Measurements from ENCODE around the gene CRYBB1.

Gene CRYBB1

DNA sequence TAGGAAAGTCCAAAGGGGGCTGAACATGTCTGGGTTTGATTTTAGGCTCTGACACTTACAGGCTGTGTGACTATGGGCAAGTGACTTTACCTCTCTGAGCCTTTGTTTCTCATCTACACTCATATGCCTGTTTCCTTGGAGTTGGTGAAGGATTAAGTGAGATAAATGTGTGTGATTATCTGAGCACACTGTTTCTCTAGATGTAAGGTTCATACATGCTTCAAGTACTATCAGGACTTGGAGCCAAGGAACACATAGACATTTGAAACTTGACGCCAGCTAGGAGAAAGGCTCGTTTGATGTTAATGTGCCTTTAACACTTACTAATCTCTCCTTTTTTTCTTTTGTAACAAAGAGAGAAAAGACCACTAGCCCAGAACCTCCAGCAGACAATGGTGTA, 9.7 kb downstream of the CRYBB1 start:
- no peak for TF ChIP-seq EZH2 (IDR thresholded peaks at IDR 0.05)
- no peak for TF ChIP-seq FOXP2 (optimal IDR thresholded peaks at IDR 0.05; ENCODE audit: control extremely low read depth, extremely low read length, insufficient read depth)
- no peak for TF ChIP-seq POLR2AphosphoS5 (IDR thresholded peaks at IDR 0.05; ENCODE audit: borderline replicate concordance, low read depth, low read length)
- H3K9me3 ChIP-seq (ENCODE audit: low read depth, low read length): no peaks in the 10 kb centered on the region

DNA sequence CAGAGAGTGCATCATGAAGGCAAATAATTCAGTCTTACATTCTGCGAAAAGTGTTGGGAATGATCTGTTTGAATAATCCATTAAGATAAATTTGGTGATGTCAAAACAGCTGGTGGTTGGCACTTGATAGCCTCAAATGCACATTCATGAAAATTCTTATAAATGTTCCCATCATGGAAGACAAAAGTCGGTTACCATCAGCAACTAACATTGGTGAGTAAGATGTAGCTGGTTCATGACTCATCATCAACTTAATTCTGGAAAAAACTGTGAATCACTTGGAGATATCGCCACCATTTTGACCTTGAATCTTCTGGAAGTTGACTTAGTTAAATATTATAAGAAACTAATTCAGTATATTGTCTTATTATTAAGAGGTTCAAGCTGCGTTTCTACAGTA, 11.2 kb downstream of the CRYBB1 start:
- H3K4me3 ChIP-seq: no peak overlapping the region
- TF ChIP-seq FOXP2 (optimal IDR thresholded peaks at IDR 0.05; ENCODE audit: control extremely low read depth, extremely low read length, insufficient read depth) (no peak), POLR2AphosphoS5 (IDR thresholded peaks at IDR 0.05; ENCODE audit: borderline replicate concordance, low read depth, low read length) (no peak), EZH2 (IDR thresholded peaks at IDR 0.05) (no peak)
- H3K36me3 ChIP-seq (ENCODE audit: insufficient read depth, low read length): no peaks in the 10 kb centered on the region
- H3K27ac ChIP-seq: no peak overlapping the region
- no peak overlapping the region for H3K9ac ChIP-seq (ENCODE audit: insufficient read length)
- H3K9me3 ChIP-seq (ENCODE audit: low read depth, low read length): no peaks in the 10 kb centered on the region
- DNase-seq (ENCODE audit: low read depth, low spot score): no peak

More for the DNA sequence above, 9.7 kb downstream of the CRYBB1 start:
- H3K27ac ChIP-seq: no peak overlapping the region
- H3K36me3 ChIP-seq (ENCODE audit: insufficient read depth, low read length): no peaks in the 10 kb centered on the region
- H3K4me3 ChIP-seq: no peak overlapping the region
- H3K9ac ChIP-seq (ENCODE audit: insufficient read length): no peak overlapping the region
- no peak for DNase-seq (ENCODE audit: low read depth, low spot score)

DNA sequence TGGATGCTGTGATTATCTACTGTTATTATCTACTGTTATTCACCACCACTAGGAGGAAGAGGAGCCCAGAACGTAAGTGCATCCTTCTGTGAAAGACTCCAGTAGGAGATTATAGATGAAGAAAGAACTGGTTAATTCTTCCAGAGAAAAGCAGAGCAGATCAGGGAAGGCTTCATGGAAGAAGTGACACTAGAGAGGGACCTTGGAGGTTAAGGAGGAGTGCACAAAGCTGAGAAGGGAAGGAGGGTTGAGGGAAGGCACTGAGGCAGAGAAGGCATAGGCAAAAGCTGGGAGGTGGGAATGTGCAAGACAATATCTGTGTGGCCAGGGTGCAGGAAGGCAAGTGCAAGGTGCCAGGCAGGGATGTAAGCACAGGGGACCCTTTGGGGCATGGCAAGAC, 13.5 kb downstream of the CRYBB1 start:
- Histone ChIP-seq H3K27ac (no peak overlapping the region), H3K4me3 (no peak overlapping the region), H3K9ac (ENCODE audit: insufficient read length) (no peak overlapping the region), H3K36me3 (ENCODE audit: insufficient read depth, low read length) (no peaks in the 10 kb centered on the region), H3K9me3 (ENCODE audit: low read depth, low read length) (no peaks in the 10 kb centered on the region)
- no peak for TF ChIP-seq FOXP2 (optimal IDR thresholded peaks at IDR 0.05; ENCODE audit: control extremely low read depth, extremely low read length, insufficient read depth)
- no peak for TF ChIP-seq POLR2AphosphoS5 (IDR thresholded peaks at IDR 0.05; ENCODE audit: borderline replicate concordance, low read depth, low read length)
- DNase-seq (ENCODE audit: low read depth, low spot score): no peak

DNA sequence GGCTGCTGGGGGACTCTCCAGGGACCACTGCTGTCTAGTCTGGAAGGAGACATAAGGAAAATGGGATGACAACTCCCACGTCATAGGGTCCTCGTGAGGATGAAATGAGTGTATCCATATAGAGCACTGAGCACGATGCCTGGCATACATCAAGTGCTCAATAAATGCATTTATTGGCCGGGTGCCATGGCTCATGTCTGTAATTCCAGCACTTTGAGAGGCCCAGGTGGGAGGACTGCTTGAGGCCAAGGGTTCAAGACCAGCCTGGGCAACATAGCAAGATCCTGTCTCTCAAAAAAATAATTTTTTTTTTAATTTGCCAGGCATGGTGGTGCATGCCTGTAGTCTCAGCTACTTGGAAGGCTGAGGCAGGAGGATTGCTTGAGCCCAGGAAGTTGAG, 15.7 kb downstream of the CRYBB1 start:
- Histone ChIP-seq H3K9ac (ENCODE audit: insufficient read length) (no peak overlapping the region), H3K36me3 (ENCODE audit: insufficient read depth, low read length) (no peaks in the 10 kb centered on the region), H3K4me3 (no peak overlapping the region), H3K27ac (no peak overlapping the region), H3K9me3 (ENCODE audit: low read depth, low read length) (no peaks in the 10 kb centered on the region)
- DNase-seq (ENCODE audit: low read depth, low spot score): no peak
- TF ChIP-seq FOXP2 (optimal IDR thresholded peaks at IDR 0.05; ENCODE audit: control extremely low read depth, extremely low read length, insufficient read depth) (no peak), POLR2AphosphoS5 (IDR thresholded peaks at IDR 0.05; ENCODE audit: borderline replicate concordance, low read depth, low read length) (no peak), EZH2 (IDR thresholded peaks at IDR 0.05) (no peak)

DNA sequence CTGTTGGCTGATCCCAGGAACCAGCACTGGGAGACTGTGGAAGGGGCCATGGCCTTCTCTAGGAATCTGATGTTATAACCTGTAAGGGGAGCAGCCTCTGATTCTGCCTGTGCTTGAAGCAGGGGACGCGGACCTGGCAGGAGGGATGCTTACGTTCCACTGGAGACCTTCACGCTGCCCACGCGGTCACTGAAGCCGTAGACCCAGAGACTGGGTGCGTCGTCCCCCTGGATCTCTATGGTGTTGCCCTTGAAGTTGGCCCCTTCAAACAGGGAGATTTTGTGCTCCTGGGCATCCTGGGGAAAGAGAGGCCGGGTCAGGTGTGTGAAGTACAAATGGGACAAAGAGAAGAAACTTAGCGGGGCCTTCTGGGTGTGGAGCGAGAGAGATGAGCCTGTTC, 16.1 kb downstream of the CRYBB1 start:
- H3K27ac ChIP-seq: no peak overlapping the region
- no peak overlapping the region for H3K9ac ChIP-seq (ENCODE audit: insufficient read length)
- H3K36me3 ChIP-seq (ENCODE audit: insufficient read depth, low read length): no peaks in the 10 kb centered on the region
- no peaks in the 10 kb centered on the region for H3K9me3 ChIP-seq (ENCODE audit: low read depth, low read length)
- no peak for DNase-seq (ENCODE audit: low read depth, low spot score)
- no peak overlapping the region for H3K4me3 ChIP-seq
- TF ChIP-seq FOXP2 (optimal IDR thresholded peaks at IDR 0.05; ENCODE audit: control extremely low read depth, extremely low read length, insufficient read depth): no peak
- no peak for TF ChIP-seq POLR2AphosphoS5 (IDR thresholded peaks at IDR 0.05; ENCODE audit: borderline replicate concordance, low read depth, low read length)
- TF ChIP-seq EZH2 (IDR thresholded peaks at IDR 0.05): no peak

DNA sequence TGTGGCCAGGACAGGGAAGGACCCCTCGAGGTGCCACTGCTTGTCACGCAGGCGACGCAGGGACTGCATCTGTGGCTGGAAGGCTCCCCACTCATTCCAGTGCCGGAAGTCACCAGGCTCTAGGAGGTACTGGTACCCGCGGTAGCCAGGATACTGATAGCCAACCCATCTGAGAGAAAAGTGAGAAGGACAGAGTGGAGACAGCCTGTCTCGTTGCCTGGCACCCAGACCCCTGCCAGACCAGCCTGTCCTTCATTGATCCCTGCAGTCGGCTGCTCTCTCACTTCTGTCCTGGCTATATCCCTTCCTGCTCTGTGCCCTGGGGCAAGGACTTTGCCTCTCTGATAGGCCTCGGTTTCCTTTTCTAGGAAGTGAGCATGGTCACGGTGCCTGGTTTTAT, 18.3 kb downstream of the CRYBB1 start:
- no peaks in the 10 kb centered on the region for H3K9me3 ChIP-seq (ENCODE audit: low read depth, low read length)
- H3K36me3 ChIP-seq (ENCODE audit: insufficient read depth, low read length): no peaks in the 10 kb centered on the region
- no peak for DNase-seq (ENCODE audit: low read depth, low spot score)
- no peak overlapping the region for H3K4me3 ChIP-seq
- no peak overlapping the region for H3K27ac ChIP-seq
- TF ChIP-seq POLR2AphosphoS5 (IDR thresholded peaks at IDR 0.05; ENCODE audit: borderline replicate concordance, low read depth, low read length): no peak
- TF ChIP-seq FOXP2 (optimal IDR thresholded peaks at IDR 0.05; ENCODE audit: control extremely low read depth, extremely low read length, insufficient read depth): no peak
- no peak overlapping the region for H3K9ac ChIP-seq (ENCODE audit: insufficient read length)

DNA sequence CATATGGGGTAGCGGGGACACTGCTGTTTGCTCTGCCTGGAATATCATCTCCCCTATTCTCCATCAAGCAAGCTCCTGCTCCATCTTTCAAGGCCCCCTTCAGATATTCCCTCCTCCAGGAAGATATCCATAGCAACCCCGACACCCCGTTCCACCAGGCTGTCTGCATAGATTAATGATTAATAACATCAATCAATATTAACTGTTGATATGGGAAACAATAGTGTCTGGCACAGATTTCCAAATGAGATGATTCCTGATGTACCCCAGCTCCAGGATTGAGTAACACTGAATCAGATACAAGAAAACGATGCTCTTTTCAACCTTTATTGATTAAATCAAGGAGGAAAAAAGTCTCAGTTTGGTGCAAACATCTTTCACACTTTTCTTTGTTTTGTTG, 20.3 kb downstream of the CRYBB1 start:
- no peak overlapping the region for H3K27ac ChIP-seq
- H3K36me3 ChIP-seq (ENCODE audit: insufficient read depth, low read length): no peaks in the 10 kb centered on the region
- DNase-seq (ENCODE audit: low read depth, low spot score): no peak
- no peaks in the 10 kb centered on the region for H3K9me3 ChIP-seq (ENCODE audit: low read depth, low read length)
- TF ChIP-seq FOXP2 (optimal IDR thresholded peaks at IDR 0.05; ENCODE audit: control extremely low read depth, extremely low read length, insufficient read depth) (no peak), EZH2 (IDR thresholded peaks at IDR 0.05) (no peak), POLR2AphosphoS5 (IDR thresholded peaks at IDR 0.05; ENCODE audit: borderline replicate concordance, low read depth, low read length) (no peak)
- H3K9ac ChIP-seq (ENCODE audit: insufficient read length): no peak overlapping the region
- H3K4me3 ChIP-seq: no peak overlapping the region

DNA sequence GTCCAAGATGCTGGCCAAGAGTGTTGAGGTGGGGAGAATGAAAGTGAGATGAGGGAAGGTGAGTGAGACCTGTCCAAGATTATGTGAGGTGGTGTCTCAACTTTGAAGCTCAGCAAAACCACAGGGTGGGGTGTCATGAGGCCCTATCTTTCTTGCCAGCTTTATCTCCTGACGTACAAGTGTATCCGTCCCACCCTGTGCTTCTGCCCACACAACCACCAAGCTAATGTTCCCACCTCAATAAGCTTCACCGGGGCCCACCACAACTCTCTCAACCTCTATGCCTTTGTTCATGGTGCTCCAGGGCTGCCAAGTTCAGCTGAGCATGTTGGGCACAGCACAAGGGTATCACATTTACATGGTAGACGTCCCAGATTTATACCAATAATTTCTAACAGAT, 20.8 kb downstream of the CRYBB1 start:
- Histone ChIP-seq H3K36me3 (ENCODE audit: insufficient read depth, low read length) (no peaks in the 10 kb centered on the region), H3K9ac (ENCODE audit: insufficient read length) (no peak overlapping the region), H3K27ac (no peak overlapping the region), H3K9me3 (ENCODE audit: low read depth, low read length) (no peaks in the 10 kb centered on the region), H3K4me3 (no peak overlapping the region)
- TF ChIP-seq POLR2AphosphoS5 (IDR thresholded peaks at IDR 0.05; ENCODE audit: borderline replicate concordance, low read depth, low read length): no peak
- no peak for DNase-seq (ENCODE audit: low read depth, low spot score)

DNA sequence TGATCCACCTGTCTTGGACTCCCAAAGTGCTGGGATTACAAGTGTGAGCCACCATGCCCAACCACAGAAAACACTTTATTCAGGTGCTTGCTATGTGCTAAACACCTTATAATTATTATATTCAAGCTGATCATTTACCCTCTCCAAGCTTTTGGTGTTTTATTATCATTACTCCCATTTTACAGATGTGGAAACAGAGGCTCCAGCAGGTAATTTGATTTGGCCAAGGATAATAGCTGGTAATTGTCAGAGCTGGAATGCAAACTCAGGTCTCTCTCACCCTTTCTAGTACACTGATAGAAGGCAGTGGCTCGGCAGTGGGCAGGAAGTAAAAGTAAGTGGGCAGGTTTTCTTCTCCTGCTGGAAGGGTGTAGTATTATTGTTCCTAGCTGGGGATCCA, 24.1 kb downstream of the CRYBB1 start:
- no peak overlapping the region for H3K9ac ChIP-seq (ENCODE audit: insufficient read length)
- H3K9me3 ChIP-seq (ENCODE audit: low read depth, low read length): no peaks in the 10 kb centered on the region
- no peak overlapping the region for H3K27ac ChIP-seq
- DNase-seq (ENCODE audit: low read depth, low spot score): no peak
- TF ChIP-seq POLR2AphosphoS5 (IDR thresholded peaks at IDR 0.05; ENCODE audit: borderline replicate concordance, low read depth, low read length) (no peak), FOXP2 (optimal IDR thresholded peaks at IDR 0.05; ENCODE audit: control extremely low read depth, extremely low read length, insufficient read depth) (no peak), EZH2 (IDR thresholded peaks at IDR 0.05) (no peak)
- no peaks in the 10 kb centered on the region for H3K36me3 ChIP-seq (ENCODE audit: insufficient read depth, low read length)
- no peak overlapping the region for H3K4me3 ChIP-seq
